H9 (cell line): ENCODE measurements around the gene GSC2. TPM values are rescaled to one million over a fixed set of nuclear protein-coding genes. Genes with fewer than 3 reads are reported as not detected.

Experiments used
- DNase-seq: peaks from one replicate; pipeline ENCODE4 v3.0.0-alpha.2; 2017
- H2AFZ ChIP-seq: one replicate; pipeline ENCODE4 v1.6.1; 2013; ENCODE audit warnings: mild to moderate bottlenecking, low read length, control low read depth, moderate library complexity
- H2AK5ac ChIP-seq: 2 replicates; pipeline ENCODE4 v1.6.1; 2013; ENCODE audit warnings: low read length, control low read depth, mixed read lengths; ENCODE audit not compliant: insufficient read length
- H2BK120ac ChIP-seq: one replicate; pipeline ENCODE4 v1.6.1; 2013; ENCODE audit warnings: low read depth, mild to moderate bottlenecking, low read length, control low read depth, inconsistent platforms; ENCODE audit not compliant: poor library complexity, severe bottlenecking
- H2BK12ac ChIP-seq: 2 replicates; pipeline ENCODE4 v1.6.1; 2013; ENCODE audit warnings: low read length, control low read depth, mixed read lengths, low read depth; ENCODE audit not compliant: insufficient read length
- H2BK15ac ChIP-seq: 2 replicates; pipeline ENCODE4 v1.6.1; 2013; ENCODE audit warnings: low read depth, low read length, control low read depth
- H2BK20ac ChIP-seq: one replicate; pipeline ENCODE4 v1.6.1; 2013; ENCODE audit warnings: low read depth, mild to moderate bottlenecking, low read length, control low read depth, inconsistent platforms; ENCODE audit not compliant: poor library complexity, severe bottlenecking
- H2BK5ac ChIP-seq: 2 replicates; pipeline ENCODE4 v1.6.1; 2013; ENCODE audit warnings: low read length, control low read depth, mixed read lengths; ENCODE audit not compliant: insufficient read length
- H3K14ac ChIP-seq: 2 replicates; pipeline ENCODE4 v1.6.1; 2013; ENCODE audit warnings: low read length, control low read depth; ENCODE audit not compliant: insufficient read depth
- H3K18ac ChIP-seq: 2 replicates; pipeline ENCODE4 v1.6.1; 2013; ENCODE audit warnings: low read depth, mild to moderate bottlenecking, mixed read lengths, low read length, control low read depth; ENCODE audit not compliant: insufficient read length
- H3K23ac ChIP-seq: 2 replicates; pipeline ENCODE4 v1.6.1; 2013; ENCODE audit warnings: low read length, control low read depth, mixed read lengths, low read depth; ENCODE audit not compliant: insufficient read length
- H3K23me2 ChIP-seq: 2 replicates; pipeline ENCODE4 v1.6.1; 2013; ENCODE audit warnings: low read depth, mild to moderate bottlenecking, mixed read lengths, low read length, control low read depth; ENCODE audit not compliant: insufficient read length, poor library complexity, severe bottlenecking
- H3K27ac ChIP-seq: 2 replicates; pipeline ENCODE4 v1.5.1; 2013; ENCODE audit warnings: low read length, control low read depth, mixed read lengths, low read depth; ENCODE audit not compliant: insufficient read length
- H3K27me3 ChIP-seq: 2 replicates; pipeline ENCODE4 v1.6.1; 2013; ENCODE audit warnings: low read length, control low read depth, inconsistent platforms; ENCODE audit not compliant: insufficient read depth
- H3K4ac ChIP-seq: 2 replicates; pipeline ENCODE4 v1.6.1; 2013; ENCODE audit warnings: low read depth, mild to moderate bottlenecking, control low read depth, inconsistent platforms, low read length, moderate library complexity
- H3K4me1 ChIP-seq: 2 replicates; pipeline ENCODE4 v1.6.1; 2013; ENCODE audit warnings: low read length, control low read depth, inconsistent platforms; ENCODE audit not compliant: insufficient read depth
- H3K4me2 ChIP-seq: 2 replicates; pipeline ENCODE4 v1.6.1; 2013; ENCODE audit warnings: low read length, control low read depth, mixed read lengths; ENCODE audit not compliant: insufficient read length, insufficient read depth
- H3K56ac ChIP-seq: 2 replicates; pipeline ENCODE4 v1.6.1; 2013; ENCODE audit warnings: low read depth, mild to moderate bottlenecking, mixed read lengths, low read length, control low read depth; ENCODE audit not compliant: insufficient read length
- H3K79me1 ChIP-seq: 2 replicates; pipeline ENCODE4 v1.6.1; 2013; ENCODE audit warnings: low read depth, mild to moderate bottlenecking, moderate library complexity, low read length, control low read depth, inconsistent platforms; ENCODE audit not compliant: insufficient read depth, poor library complexity, severe bottlenecking
- H3K79me2 ChIP-seq: 2 replicates; pipeline ENCODE4 v1.6.1; 2013; ENCODE audit warnings: low read length, control low read depth, inconsistent platforms; ENCODE audit not compliant: insufficient read depth
- H3K9ac ChIP-seq: 2 replicates; pipeline ENCODE4 v1.6.1; 2013; ENCODE audit warnings: low read length, control low read depth, mixed read lengths; ENCODE audit not compliant: insufficient read length; ENCODE audit errors: extremely low read depth
- H3K9me3 ChIP-seq: one replicate; pipeline ENCODE4 v1.6.1; 2013; ENCODE audit warnings: low read depth, low read length, inconsistent platforms; ENCODE audit not compliant: control insufficient read depth
- H3T11ph ChIP-seq: one replicate; pipeline ENCODE4 v1.6.1; 2013; ENCODE audit warnings: mild to moderate bottlenecking, low read length, control low read depth, inconsistent platforms
- H4K20me1 ChIP-seq: one replicate; pipeline ENCODE4 v1.6.1; 2013; ENCODE audit not compliant: control insufficient read depth, insufficient read length, insufficient read depth
- H4K5ac ChIP-seq: 2 replicates; pipeline ENCODE4 v1.6.1; 2013; ENCODE audit warnings: low read depth, mild to moderate bottlenecking, mixed read lengths, low read length, control low read depth; ENCODE audit not compliant: insufficient read length
- H4K8ac ChIP-seq: replicated peaks from 2 replicates; pipeline ENCODE4 v1.6.1; 2013; ENCODE audit warnings: low read length, control low read depth, mixed read lengths, low read depth; ENCODE audit not compliant: insufficient read length
- H4K91ac ChIP-seq: 2 replicates; pipeline ENCODE4 v1.6.1; 2013; ENCODE audit warnings: low read depth, mild to moderate bottlenecking, moderate library complexity, mixed read lengths, low read length, control low read depth; ENCODE audit not compliant: insufficient read length
- H3K27ac Mint-ChIP-seq, 3 experiments: 2 replicates in 2 of 3; 3 replicates in 1 of 3; pipeline ENCODE4 v1.8.0; 2020 to 2021; ENCODE audit warnings: mixed read lengths in 3 of 3, mild to moderate bottlenecking in 1 of 3, moderate library complexity in 1 of 3
- H3K27me3 Mint-ChIP-seq: 2 replicates; pipeline ENCODE4 v1.8.0; 2021; ENCODE audit warnings: low read depth, mild to moderate bottlenecking, moderate library complexity, mixed read lengths
- H3K36me3 Mint-ChIP-seq, 3 experiments: 2 replicates in 2 of 3; 3 replicates in 1 of 3; pipeline ENCODE4 v1.8.0; 2020 to 2021; ENCODE audit warnings: low read depth in 3 of 3, mixed read lengths in 3 of 3; ENCODE audit not compliant: insufficient read depth in 1 of 3
- H3K4me1 Mint-ChIP-seq, 2 experiments: 2 replicates each; pipeline ENCODE4 v1.8.0; 2020; ENCODE audit warnings: mixed read lengths in 2 of 2
- H3K4me3 Mint-ChIP-seq, 2 experiments: 2 replicates in 1 of 2; 3 replicates in 1 of 2; pipeline ENCODE4 v1.8.0; 2020 to 2021; ENCODE audit warnings: mild to moderate bottlenecking in 2 of 2, mixed read lengths in 2 of 2, moderate library complexity in 1 of 2
- H3K9me3 Mint-ChIP-seq, 2 experiments: 2 replicates in 1 of 2; 3 replicates in 1 of 2; pipeline ENCODE4 v1.8.0; 2020; ENCODE audit warnings: mild to moderate bottlenecking in 2 of 2, mixed read lengths in 2 of 2, moderate library complexity in 1 of 2
- CTCF ChIP-seq: fragments of 200-600 bp; sonication (generic); conservative IDR thresholded peaks from 3 replicates; pipeline ENCODE4 v1.8.0; 2021; ENCODE audit warnings: antibody characterized with exemption, mild to moderate bottlenecking
- whole genome bisulfite sequencing: extraction: QIAGEN DNeasy Blood & Tissue Kit; methylation state at CpG from one replicate; pipeline ENCODE4 v1.1.7; 2013; ENCODE audit warnings: missing lambda C conversion rate, low lambda C conversion rate, mixed read lengths; ENCODE audit not compliant: insufficient read length; ENCODE audit errors: extremely low coverage; 5-methylcytosine and 5-hydroxymethylcytosine counted together
- total RNA-seq: library from RNA; stranded (reverse); gene quantifications from 2 replicates; pipeline ENCODE4 v1.2.1, GENCODE V29; 2021

The GSC2 gene
- total RNA-seq, 1 experiment from 2014 or later, result 0.22 TPM

DNA sequence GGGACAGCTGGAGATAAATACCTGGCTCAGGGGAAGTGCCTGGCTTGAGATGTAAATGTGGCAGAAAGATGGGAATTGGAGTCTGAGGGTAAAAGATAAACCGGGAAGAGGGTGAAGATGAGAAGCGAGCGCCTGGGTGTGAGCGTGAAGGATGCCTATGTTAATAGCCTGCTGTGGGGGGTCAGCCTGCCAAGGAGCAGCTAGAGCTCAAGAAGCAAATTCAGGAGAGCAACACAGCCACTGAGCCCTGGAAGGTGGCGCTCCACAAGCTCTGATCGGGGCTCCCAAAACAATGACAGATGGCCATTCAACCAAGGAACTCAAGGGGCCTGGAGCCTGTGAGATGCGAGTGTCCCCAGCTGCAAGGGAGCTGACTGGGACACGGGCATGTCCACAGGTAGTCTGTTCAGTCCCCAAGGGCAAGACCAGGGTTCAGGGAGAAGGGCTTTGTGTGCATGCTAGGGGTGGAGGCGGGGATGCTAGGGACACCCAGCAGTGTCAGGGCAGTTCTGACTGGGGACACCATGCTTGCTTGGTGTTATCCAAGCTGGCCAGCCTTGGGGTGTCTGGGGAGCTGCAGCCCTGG, 2.8 kb downstream of the GSC2 start:
- Histone ChIP-seq H2BK20ac (no peak overlapping the region), H3T11ph (no peak overlapping the region), H3K23ac (no peak overlapping the region), H3K79me2 (peaks cover 3% of the 10 kb centered on the region; the same call in 1 of the 2 replicates), H2AFZ (no peak overlapping the region), H3K79me1 (no peaks in the 10 kb centered on the region), H3K56ac (no peak overlapping the region), H4K20me1 (no peaks in the 10 kb centered on the region), H2BK120ac (no peak overlapping the region), H2AK5ac (no peak overlapping the region), H3K9me3 (no peaks in the 10 kb centered on the region), H2BK12ac (no peak overlapping the region), H3K9ac (no peak overlapping the region), H2BK5ac (no peak overlapping the region), H3K4ac (no peak overlapping the region), H3K4me2 (no peak overlapping the region), H2BK15ac (no peak overlapping the region), H3K4me1 (no peaks in the 10 kb centered on the region), H4K5ac (no peak overlapping the region), H4K8ac (no peak overlapping the region), H3K14ac (no peak overlapping the region), H3K23me2 (peaks cover 8% of the 10 kb centered on the region), H3K18ac (no peak overlapping the region), H3K27ac (no peak overlapping the region), H3K27me3 (peaks cover 45% of the 10 kb centered on the region), H4K91ac (no peak overlapping the region)
- Mint-ChIP-seq H3K27ac (no peak overlapping the region), H3K36me3 (peaks cover 8 to 9% (median 9%) of the 10 kb centered on the region in 3 experiments; a peak in 6 of 7 replicates), H3K4me3 (peak overlapping the region in 1 of 2 experiments; percentile 45; a peak in 1 of 5 replicates), H3K9me3 (peaks cover 13% of the 10 kb centered on the region in 2 experiments), H3K4me1 (peaks cover 17 to 29% of the 10 kb centered on the region in 2 experiments), H3K27me3 (peaks cover 56% of the 10 kb centered on the region)
- DNase-seq, result no peak
- no peak for TF ChIP-seq CTCF
- no CpG with 5 or more reads among the region's 9 CpGs for WGBS
